Kidney (tissue), 14 donors: ENCODE results near the gene SEMA6A. TPM values are rescaled to one million over a fixed set of nuclear protein-coding genes. Genes with fewer than 3 reads are reported as not detected.

Experiments
- DNase-seq, 5 donors: peaks; one replicate each; pipeline ENCODE4 v3.0.0-alpha.2; 2013 to 2020
- FAIRE-seq: peaks from 2 replicates; lab custom pipeline; 2012; peaks lifted over from hg19 to GRCh38; lab: Jason Lieb, UNC
- H3K27ac ChIP-seq, 2 donors: one replicate each; pipeline ENCODE4 v1.7.0; 2013; ENCODE audit warnings: low read depth in 2 of 2, low read length in 2 of 2, inconsistent platforms in 1 of 2
- H3K27me3 ChIP-seq: one replicate; pipeline ENCODE4 v1.7.1; 2013; ENCODE audit warnings: low read length, inconsistent platforms; ENCODE audit not compliant: control insufficient read depth, insufficient read depth
- H3K36me3 ChIP-seq, 3 donors: one replicate each; pipeline versions ENCODE4 v1.7.0 to v1.7.1; 2013; ENCODE audit warnings: low read length in 3 of 3, control low read depth in 1 of 3, inconsistent platforms in 1 of 3; ENCODE audit not compliant: insufficient read depth in 3 of 3, control insufficient read depth in 2 of 3
- H3K4me1 ChIP-seq, 3 donors: one replicate each; pipeline versions ENCODE4 v1.7.0 to v1.7.1; 2013; ENCODE audit warnings: low read length in 3 of 3, inconsistent platforms in 1 of 3, low read depth in 1 of 3; ENCODE audit not compliant: control insufficient read depth in 2 of 3, insufficient read depth in 2 of 3
- H3K4me3 ChIP-seq, 3 donors: one replicate each; pipeline versions ENCODE4 v1.7.0 to v1.8.1; 2013; ENCODE audit warnings: low read length in 3 of 3, control low read depth in 1 of 3, inconsistent platforms in 1 of 3
- H3K9ac ChIP-seq, 3 donors: one replicate each; pipeline versions ENCODE4 v1.7.0 to v1.7.1; 2013; ENCODE audit warnings: low read length in 3 of 3, control low read depth in 1 of 3, inconsistent platforms in 1 of 3
- H3K9me3 ChIP-seq, 3 donors: one replicate each; pipeline versions ENCODE4 v1.7.0 to v1.7.1; 2013; ENCODE audit warnings: low read length in 3 of 3, control low read depth in 1 of 3, inconsistent platforms in 1 of 3; ENCODE audit not compliant: control insufficient read depth in 2 of 3, insufficient read depth in 1 of 3
- intact Hi-C: fragments of 100-400 bp; cut with DNase I; formaldehyde crosslinking; loops from one replicate; pipeline ENCODE4 v1.11.1; 2022
- polyA plus RNA-seq: library from polyadenylated mRNA; stranded (reverse); fragments of 350-450 nt; fragmentation: Illumina TruSeq; extraction: RNeasy Lipid Tissue Mini Kit (QIAGEN cat#74804); gene quantifications from one replicate; pipeline ENCODE4 v1.2.3, GENCODE V29; 2014; ENCODE audit warnings: low read depth, low replicate concordance; ENCODE audit not compliant: insufficient read depth
- total RNA-seq: library from RNA; stranded (reverse); fragmentation: NEBNext Ultra II Directional; extraction: Animal tissue kit (Norgen Biotek cat#: 25700); gene quantifications from one replicate; pipeline ENCODE4 v1.2.1, GENCODE V29; 2021
- TF ChIP-seq, protein P1 (sequence below): IDR thresholded peaks from 3 replicates; pipeline ENCODE4 v1.5.1; 2012; ENCODE audit warnings: mild to moderate bottlenecking, moderate library complexity, borderline replicate concordance; ENCODE audit not compliant: insufficient read depth; ENCODE audit errors: extremely low read depth
- donor health status: control.
- donor health status: control.
- donor health status: control.
- donor health status: control.
- donor health status: control.
- donor health status: DM: yes; HTN: yes; CAD: no.
- donor health status: Normal renal cell carcinoma (clear cell type).

The SEMA6A gene
- total and polyA plus RNA-seq, 2 donors from 2014 or later: 4.0 to 51.6 TPM

GRCh38 chr5:116453988-116454411 lies 120.6 kb downstream of the SEMA6A start:
- TF ChIP-seq, protein P1, sequence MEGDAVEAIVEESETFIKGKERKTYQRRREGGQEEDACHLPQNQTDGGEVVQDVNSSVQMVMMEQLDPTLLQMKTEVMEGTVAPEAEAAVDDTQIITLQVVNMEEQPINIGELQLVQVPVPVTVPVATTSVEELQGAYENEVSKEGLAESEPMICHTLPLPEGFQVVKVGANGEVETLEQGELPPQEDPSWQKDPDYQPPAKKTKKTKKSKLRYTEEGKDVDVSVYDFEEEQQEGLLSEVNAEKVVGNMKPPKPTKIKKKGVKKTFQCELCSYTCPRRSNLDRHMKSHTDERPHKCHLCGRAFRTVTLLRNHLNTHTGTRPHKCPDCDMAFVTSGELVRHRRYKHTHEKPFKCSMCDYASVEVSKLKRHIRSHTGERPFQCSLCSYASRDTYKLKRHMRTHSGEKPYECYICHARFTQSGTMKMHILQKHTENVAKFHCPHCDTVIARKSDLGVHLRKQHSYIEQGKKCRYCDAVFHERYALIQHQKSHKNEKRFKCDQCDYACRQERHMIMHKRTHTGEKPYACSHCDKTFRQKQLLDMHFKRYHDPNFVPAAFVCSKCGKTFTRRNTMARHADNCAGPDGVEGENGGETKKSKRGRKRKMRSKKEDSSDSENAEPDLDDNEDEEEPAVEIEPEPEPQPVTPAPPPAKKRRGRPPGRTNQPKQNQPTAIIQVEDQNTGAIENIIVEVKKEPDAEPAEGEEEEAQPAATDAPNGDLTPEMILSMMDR: no peak
- intact Hi-C loops: no loop called here
- no peak overlapping the region for H3K4me3 ChIP-seq
- H3K9ac ChIP-seq: no peak overlapping the region
- H3K4me1 ChIP-seq: peaks cover 0 to 4% (median 3%) of the 10 kb centered on the region in 3 donors
- no peak overlapping the region for H3K27ac ChIP-seq
- peaks cover 0 to 2% (median 0%) of the 10 kb centered on the region in 3 donors for H3K36me3 ChIP-seq
- no peaks in the 10 kb centered on the region for H3K27me3 ChIP-seq
- DNase-seq (peak in 1 of 5 donors; percentile 50), FAIRE-seq (no peak)
- no peaks in the 10 kb centered on the region for H3K9me3 ChIP-seq

DNA sequence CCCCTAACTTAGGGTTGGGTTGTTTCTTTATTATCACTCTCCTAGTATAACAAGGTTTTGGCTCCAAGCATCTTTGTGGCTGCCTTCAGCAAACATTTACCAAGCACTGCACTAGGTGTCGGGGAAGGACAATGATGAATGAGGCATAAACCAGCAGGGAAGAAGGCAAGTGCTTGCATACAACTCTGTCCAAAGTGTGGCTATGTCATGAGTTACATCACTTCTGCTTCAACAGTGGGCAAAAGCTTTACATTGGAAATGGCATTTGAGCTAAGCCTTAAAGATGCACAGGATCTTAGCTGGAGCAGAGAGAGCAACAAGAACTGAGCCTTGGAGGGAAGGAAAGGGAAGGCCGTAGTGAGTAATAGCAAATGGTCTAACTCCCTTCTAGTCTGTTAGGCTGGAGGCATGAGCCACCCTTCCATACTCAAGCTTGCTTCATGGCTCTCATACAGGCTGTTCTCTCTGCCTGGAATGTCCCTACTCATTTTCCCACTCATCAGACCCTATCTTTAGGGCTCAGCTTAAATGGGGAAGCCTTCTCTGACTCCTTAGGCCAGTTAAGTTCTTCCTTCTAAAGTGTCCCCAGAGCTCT lies 121.8 kb downstream of the SEMA6A start:
- Histone ChIP-seq H3K27me3 (no peaks in the 10 kb centered on the region), H3K4me3 (no peak overlapping the region), H3K4me1 (peaks cover 0 to 4% (median 3%) of the 10 kb centered on the region in 3 donors), H3K27ac (no peak overlapping the region), H3K36me3 (peaks cover 0 to 2% (median 0%) of the 10 kb centered on the region in 3 donors), H3K9me3 (no peaks in the 10 kb centered on the region), H3K9ac (no peak overlapping the region)
- DNase-seq (no peak), FAIRE-seq (no peak)
- intact Hi-C loops: no loop called here
- TF ChIP-seq, protein P1: no peak

DNA sequence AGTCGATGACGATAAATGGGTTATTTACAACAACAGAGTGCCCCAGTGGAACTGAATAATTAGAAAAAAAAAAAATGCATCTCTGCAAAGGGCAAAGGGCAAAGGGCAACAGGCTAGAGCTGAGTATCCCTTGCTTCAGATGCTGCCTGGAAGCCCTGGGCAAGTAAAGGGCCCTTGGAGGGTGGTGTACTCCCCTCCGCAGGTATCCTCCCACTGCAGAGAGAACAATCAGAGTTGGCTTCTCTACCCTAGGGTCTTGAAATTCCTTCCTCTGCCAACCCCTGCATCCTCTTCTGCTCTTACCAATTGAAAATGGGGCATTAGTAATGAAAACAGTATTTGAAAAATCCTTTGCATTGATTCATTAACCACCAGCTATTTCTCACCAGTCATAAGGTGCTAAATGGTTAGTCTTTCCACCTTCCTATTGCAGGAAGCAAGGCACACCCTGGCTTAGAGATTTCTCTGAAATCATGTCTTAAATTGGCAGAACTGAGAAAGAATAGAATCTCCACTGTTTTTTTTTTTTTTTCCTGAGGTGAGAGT lies 122.6 kb downstream of the SEMA6A start:
- no peak overlapping the region for H3K27ac ChIP-seq
- H3K9me3 ChIP-seq: no peaks in the 10 kb centered on the region
- H3K36me3 ChIP-seq: peaks cover 0 to 2% (median 0%) of the 10 kb centered on the region in 3 donors
- no peaks in the 10 kb centered on the region for H3K27me3 ChIP-seq
- no peak for DNase-seq
- TF ChIP-seq, protein P1: no peak
- no peak overlapping the region for H3K4me3 ChIP-seq
- H3K4me1 ChIP-seq: peaks cover 0 to 4% (median 3%) of the 10 kb centered on the region in 3 donors
- intact Hi-C loops: no loop called here
- H3K9ac ChIP-seq: no peak overlapping the region
- FAIRE-seq: no peak
